T-helper 2 cell treated with Interferon-gamma antibody and Interleukin-4, amounts not matched to agents 100 ng/mL and 5 ng/mL, for 36 hours (primary cell): ENCODE measurements around the gene CAPN8. TPM values are rescaled to one million over a fixed set of nuclear protein-coding genes. Genes with fewer than 3 reads are reported as not detected.
"Not testable (repeated sequence)": the region's sequence is repeated elsewhere in the genome, so short reads cannot be mapped to it uniquely, and the experiment has no call there.

Source experiments
- intact Hi-C: fragments of 100-400 bp; cut with micrococcal nuclease; formaldehyde crosslinking; loops from one replicate; pipeline ENCODE4 v1.15.1; 2023
- total RNA-seq: library from RNA; stranded (reverse); gene quantifications from 2 replicates; pipeline ENCODE4 v1.2.3, GENCODE V29; 2022

CAPN8 gene
- total RNA-seq, 1 donor from 2014 or later: not detected

DNA sequence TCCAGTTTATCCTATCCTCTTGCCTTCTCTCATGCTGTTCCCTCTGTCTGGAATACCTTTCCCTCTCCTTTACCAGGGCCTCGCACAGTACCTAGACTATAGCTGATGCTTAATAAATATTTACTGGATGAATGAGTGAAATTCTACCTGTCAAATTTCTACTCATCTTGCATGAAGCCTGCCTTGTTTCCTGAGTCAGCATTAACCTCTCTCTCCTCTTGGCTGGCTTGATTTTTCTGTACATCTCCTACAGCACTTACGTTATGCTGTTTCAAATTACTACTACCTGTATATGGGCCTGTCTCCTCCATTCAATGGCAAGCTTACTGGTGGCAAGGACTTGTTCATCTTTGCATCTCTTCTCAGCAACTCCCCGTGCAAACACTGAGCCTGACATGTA lies 130.8 kb downstream of the CAPN8 start:
- intact Hi-C loops: loop anchor here (5.0 kb wide), 1 partner anchor 148 kb away; no protein-coding TSS in a partner anchor

DNA sequence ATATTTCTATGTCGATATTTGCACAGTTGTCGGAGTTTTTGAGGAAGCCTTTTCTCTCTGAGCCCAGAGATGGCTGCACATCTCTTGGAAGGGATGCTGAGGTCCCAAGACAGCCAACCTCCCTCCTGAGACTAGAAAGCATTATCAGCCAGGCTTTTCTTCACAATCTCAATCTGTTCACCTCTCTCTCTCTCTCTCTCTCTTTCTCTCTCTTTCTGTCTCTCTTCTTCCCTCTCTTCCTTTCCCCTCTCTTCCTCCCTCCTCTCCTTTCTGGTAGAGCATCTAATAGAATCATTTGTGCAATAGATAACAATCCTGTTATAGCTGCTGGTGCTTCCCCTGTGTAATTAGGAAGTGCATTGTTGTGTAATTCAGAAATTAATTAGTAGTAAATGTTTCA lies 131.8 kb downstream of the CAPN8 start:
- intact Hi-C loops: loop anchor here (5.0 kb wide), 1 partner anchor 149 kb away; no protein-coding TSS in a partner anchor

DNA sequence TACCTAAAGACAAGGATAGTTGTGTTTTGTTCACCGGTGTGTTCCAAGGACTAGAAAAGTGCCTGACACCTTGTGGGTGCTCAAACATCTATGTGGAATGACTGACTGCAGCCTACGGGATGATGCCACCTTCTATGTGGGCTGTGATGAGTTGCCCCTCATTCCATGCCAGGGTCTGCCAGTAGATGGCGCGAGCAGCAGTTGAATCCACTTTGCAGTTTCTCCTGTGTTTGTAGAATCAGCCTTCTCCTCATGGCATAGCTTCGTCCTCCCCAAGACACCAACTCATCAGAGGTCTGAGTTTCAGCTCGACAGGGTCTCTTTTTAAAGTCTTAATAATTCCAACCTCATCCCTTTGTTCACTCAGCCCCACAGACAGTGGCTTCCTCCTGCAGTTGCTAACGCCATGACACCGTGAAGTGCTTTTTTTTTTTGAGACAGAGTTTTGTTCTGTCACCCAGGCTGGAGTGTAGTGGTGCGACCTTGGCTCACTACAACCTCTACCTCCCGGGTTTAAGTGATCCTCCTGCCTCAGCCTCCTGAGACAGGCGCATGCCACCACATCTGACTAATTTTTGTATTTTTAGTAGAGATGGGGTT lies 133.7 kb downstream of the CAPN8 start:
- intact Hi-C loops: loop anchor here (5.0 kb wide), 1 partner anchor 150 kb away; no protein-coding TSS in a partner anchor

DNA sequence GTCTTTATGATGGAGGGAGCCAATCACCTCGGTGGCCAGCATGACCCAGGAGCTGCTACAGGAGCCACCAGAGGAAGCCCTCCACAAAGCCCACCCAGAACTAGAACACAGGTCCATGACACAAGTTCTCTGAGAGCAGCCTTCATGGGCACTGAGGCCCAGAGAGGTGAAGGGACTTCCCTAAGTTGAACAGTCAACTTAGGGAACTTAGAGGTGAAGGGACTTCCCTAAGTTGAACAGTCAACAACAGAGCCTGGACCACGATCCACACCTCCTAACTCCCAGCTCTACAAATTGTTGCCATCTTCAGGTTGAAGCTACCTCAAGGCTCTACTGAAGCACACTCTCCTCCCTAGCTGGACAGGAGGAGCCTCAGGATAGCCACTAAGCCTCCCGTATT lies 139.5 kb downstream of the CAPN8 start:
- intact Hi-C loops: no loop called here

DNA sequence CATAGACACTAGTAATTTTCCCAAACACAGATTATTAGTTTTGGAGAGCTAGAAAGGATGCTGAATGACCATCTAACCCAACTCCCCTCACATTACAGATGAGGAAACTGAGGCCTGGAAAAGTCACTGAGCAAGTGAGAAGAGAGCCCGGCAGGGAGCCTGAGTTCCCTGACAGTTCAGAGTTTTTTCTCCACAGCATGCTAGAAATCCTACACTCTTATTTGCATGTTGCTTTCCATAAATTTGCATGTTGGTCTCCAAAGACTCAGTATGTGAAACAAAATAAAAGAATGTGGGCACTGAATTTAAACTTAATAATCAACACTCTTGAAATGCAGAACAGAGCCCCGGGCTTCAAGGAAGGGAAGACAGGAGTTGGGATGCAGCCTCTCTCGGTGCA lies 140.0 kb downstream of the CAPN8 start:
- intact Hi-C loops: no loop called here

DNA sequence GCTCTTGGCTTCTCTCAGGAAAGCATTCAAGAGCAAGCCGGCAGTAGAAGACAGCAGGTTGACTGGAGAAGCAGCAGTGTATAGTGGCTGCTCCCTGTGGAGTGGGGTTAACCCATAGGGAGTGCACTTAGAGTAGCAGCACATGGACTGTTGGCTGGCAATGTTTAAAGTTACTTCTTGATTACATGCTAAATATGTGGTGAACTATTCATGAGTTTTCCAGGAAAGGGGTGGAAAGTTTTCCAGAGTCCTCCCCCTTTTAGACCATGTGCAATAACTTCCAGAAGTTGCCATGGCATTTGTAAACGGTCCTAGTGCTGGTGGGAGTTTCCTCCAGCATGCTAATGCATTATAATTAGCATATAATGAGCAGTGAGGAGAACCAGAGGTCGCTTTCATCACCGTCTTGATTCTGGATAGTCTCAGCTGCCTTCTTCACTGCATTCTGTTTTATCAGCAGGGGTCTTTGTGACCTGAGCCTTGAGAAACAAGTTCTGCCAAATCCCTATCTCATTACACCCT lies 140.5 kb downstream of the CAPN8 start:
- intact Hi-C loops: no loop called here

DNA sequence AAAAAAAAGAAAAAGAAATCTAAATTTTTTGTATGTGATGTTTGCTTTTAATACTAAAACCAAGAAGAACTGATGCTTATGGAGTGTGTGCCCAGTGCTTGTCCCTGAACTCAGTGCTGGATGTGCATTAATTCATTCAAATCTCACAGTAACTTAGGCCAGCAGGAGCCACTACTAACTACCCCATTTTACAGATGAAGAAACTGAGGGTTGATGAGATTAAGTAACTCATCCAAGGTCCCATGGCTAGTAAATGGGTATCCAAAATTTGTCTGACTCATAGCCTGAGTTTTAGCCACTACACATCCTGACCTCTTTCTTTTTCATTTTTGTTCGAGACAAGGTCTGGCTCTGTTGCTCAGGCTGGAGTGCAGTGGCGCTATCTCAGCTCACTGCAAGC lies 144.4 kb downstream of the CAPN8 start:
- intact Hi-C loops: no loop called here

DNA sequence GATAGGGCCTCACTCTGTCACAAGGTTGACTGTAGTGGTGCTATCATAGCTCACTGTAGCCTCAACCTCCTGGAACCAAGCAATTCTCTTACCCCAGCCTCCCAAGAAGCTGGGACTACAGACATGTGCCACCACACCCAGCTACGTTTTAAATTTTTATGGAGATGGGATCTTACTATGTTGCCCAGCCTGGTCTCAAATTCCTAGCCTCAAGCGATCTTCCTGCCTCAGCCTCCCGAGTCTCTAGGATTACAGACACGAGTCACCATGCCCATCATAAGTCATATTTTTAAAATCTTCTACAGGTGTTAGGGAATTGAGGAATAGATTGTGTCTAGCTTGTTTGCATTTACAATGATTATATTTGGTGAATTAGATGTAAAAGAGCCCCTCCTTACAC lies 145.3 kb downstream of the CAPN8 start:
- intact Hi-C loops: no loop called here

DNA sequence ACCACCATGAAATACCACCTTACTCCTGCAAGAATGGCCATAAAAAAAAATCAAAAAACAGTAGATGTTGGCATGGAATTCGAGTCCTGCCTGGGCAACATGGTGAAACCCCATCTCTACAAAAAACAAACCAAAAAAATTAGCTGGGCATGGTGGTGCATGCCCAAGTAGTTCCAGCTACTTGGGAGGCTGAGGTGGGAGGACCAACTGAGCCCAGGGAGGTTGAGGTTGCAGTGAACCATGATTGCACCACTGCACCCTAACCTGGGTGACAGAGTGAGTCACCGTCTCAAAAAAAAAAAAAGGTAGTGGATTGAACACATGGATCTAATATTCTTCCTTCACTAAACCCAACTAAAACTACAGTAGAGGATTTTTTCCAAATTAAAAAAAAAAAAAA lies 146.4 kb downstream of the CAPN8 start:
- intact Hi-C loops: no loop called here

DNA sequence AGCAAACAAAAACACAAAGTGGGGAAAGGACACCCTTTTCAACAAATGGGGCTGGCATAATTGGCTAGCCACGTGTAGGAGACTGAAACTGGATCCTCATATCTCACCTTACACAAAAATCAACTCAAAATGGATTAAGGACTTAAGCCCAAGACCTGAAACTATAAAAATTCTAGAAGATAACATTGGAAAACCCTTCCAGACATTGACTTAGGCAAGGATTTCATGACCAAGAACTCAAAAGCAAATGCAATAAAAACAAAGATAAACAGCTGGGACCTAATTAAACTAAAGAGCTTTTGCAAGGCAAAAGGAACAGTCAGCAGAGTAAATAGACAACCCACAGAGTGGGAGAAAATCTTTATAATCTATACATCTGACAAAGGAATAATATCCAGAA lies 146.9 kb downstream of the CAPN8 start:
- intact Hi-C loops: not testable (repeated sequence)

DNA sequence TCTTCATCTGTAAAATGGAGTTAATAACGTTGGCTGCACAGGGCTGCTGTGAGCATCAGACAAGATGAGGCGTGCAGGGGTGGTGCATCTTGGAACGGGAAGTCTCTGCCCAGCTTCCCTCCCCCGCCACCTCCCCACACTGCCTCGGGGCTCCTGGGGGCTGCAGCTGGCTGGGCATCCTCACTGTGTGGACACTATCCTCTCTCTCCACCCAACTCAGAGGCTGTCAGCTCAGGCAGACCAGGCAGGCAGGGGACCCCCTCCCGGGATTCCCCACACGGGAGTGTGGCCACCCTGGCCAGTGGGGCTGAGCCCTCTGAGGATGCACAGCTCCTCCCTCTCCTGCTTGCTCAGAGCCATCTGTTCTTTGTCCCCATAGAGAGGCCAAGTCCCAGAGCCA lies 149.6 kb downstream of the CAPN8 start:
- intact Hi-C loops: no loop called here

DNA sequence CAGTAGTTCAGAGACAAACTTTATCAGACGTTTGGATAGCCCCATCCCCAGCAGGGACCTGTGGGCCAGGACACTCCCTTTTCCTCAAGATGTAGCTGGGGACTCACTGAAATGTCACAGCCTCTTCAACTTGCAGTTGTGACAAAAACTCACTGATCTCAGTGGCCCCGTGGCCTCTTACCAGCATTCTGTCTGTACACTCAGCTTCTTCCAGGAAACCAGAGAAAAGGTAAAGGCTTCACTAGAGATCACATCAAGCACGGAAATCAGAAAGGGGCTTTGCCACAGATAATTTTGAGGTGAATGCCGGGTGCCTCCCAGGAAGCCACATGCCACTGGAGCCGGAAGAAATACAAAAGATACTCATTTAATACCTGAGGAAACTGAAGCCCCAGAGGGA lies 150.1 kb downstream of the CAPN8 start:
- intact Hi-C loops: no loop called here

DNA sequence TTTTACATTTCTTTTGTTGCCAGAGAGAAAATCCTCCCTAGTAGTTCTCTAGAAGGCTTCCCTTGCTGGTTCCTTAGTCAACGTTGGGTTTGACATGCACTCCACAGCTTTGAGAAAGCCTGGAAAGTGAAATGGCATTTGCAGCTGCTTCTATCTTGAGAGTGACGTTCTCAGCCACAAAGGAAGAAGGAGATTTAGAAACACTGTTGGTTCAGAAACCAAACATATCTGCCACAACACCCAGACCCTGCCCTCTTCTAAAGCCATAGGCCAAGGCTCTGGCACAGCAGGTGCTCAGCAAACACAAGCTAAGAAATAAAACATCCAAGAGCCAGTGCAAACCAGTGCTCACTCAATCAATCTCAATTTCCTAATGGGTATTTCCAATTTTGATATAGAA lies 150.9 kb downstream of the CAPN8 start:
- intact Hi-C loops: no loop called here

DNA sequence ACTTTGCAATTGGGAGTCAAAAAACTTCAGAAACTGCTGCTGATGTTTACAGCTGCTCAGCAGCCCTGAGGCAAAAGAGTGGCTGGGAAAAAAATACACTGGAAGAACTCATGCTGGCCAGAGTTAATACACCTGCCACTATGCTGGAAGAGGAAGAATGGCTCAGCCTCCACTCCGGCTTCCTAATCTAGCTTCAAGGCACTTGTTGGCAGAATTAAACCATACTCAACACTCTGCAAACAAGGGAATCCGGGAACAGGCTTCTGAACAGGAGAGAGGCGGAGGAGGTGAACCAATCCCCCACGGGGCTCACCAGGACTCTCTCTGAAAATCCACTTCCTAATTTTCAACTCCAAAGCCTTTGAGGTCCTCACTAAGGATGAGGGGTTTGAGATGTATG lies 152.2 kb downstream of the CAPN8 start:
- intact Hi-C loops: no loop called here

DNA sequence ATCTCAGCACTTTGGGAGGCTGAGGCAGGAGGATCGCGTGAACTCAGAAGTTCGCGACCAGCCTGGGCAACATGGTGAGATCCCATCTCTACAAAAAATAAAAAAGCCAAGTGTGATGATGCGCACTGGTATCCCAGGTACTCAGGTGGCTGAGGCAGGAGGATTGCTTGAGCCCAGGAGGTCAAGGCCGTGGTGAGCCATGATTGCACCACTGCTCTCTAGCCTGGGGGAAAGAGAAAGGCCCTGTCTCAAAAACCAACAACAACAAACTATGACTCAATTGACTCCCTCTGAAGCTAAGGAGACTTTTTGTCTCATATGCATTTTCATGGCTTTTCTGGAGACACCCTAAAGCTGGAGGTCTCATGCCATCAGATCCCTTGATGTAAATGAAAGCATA lies 153.4 kb downstream of the CAPN8 start:
- intact Hi-C loops: no loop called here

DNA sequence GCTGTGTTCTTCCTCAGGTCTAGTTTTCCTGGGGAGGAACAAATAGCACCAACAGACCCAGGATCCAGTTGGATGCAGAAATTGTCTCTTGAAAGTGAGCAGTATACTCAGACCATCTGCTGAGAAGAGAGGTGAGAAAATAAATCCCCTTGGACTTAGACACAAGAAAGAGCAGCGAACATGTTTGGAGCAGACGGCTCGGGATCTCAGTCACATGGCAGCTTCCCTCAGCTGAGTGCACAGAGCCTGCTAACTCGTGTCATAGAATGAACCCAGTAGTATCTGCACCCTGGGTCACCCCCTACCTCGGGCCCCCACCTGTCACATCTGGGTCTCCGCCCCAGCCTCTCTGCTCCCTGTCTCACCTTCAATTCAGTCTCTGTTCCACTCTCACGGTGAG lies 156.7 kb downstream of the CAPN8 start:
- intact Hi-C loops: no loop called here

DNA sequence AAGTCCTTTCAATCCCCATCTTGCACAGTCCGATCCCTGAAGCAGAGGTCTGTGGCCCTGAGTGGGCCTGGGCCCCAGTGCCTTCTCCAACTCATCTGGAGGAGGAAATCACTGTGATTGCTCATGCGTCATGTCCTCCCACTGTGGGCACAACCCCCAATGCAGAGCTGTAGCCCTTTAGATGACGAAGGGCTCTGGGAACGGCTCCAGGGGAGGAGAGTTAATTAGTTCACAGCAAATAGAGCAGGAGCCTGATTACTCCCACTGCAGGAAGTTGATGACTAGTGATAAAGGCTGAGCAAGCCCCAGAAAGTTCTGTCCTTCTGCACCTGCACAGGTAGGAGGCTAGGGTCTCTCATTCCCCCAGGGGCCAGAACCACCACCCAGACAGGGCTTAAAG lies 160.8 kb downstream of the CAPN8 start:
- intact Hi-C loops: no loop called here

DNA sequence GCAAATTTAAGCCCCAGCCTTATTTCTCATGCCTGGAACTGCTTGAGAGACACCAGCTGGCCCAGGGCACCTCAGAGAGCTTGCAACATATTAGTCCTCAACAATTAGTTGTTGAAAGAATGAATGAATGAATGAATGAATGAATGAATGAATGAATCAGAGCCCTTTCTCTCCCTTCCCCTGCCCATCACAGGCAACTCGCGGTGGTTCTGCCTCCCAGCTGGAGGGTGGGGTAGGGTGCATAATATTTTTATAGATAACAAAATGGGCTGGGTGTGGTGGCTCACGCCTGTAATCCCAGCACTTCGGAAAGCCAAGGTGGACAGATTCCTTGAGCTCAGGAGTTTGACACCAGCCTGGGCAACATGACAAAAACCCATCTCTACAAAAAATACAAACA lies 162.2 kb downstream of the CAPN8 start:
- intact Hi-C loops: no loop called here

DNA sequence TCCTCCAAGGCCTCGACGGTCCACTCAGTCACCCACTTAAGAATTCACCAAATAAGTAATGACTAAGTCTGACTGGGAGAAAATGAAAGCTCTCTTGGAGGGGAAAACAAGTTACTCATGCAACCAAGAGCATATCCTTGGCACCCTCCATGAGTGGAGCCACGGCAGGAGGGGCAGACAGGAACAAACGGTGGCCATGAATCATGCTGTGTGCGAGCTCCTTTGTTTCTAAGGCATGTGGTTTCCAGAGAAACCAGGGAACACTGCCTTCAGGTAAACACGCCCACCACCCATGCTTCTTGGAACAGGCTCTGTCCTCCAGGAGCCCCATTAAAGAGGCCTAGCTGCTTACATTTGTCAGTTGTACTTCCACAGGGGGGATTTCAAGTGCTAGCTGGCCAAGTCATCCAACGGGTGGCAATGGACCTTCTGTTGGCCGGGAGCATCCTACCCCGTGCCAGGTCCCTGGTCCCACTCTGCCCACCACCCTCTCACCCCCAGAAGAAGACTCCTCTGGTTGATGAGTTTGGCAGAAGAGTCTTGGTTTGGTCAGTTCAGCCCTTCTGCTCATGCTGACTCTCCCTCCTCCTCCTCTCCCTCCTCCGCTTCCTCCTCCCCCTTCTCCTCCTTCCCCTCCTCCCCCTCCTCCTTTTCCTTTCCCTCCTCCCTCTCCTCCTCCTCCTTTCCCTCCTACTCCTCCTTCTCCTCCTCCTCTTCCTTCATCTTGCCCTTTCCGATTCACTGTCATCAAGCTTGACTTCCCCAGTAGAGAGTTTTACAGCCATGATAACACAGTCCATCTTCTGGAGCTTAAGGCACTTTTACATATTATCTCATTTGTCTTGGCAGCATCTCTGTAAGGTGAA lies 164.7 kb downstream of the CAPN8 start:
- intact Hi-C loops: no loop called here

DNA sequence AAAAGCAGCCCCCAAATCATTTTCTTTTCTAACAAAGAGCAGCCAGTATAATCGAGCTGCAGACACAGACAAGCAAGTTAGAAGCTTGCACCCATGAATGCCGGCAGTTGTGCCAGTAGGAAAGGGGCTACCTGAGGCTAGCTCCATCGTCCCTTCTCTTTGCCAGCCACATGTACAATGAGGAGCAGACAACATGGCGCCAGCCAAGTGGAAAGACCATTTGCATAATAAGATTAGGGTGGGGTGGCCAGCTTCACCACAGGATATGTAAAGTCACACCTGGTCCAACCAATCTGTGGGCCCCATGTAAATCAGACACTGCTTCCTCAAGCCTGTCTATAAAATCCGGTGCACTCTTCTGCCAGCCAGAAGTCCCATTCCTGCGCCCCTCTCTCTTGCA lies 168.6 kb downstream of the CAPN8 start:
- intact Hi-C loops: no loop called here

DNA sequence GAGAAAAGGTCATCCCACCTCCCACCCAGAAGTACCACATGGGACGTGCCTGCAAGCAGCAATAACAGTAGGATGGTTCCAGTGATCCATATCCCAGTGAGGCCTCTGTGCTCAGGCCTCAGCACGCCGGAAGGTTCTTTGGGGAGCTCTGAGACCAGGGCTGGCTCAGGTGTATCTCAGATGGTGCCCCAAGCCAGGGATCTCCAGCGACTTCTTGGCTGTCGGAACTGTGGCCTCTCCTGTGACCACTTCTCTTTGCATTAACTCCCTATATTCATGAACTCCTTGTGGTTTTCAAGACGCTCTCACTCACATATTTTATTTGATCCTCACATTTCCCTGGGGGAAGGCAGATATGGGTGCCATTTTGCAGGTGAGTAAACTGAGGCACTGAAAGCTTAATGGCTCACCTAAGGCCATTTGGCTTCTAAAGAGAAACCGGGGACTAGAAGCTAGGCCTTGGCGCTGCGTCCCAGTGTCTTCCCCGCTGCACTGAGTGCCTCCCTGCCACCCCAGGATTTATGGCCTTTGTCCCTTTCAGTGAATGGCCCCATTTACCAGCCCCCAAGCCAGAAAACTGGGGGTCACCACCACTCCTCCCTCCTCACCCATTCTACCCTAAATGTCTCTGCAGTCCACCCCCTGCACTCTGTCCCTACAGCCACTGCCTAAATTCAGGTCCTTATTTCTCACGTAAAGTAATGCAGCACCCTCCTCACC lies 170.4 kb downstream of the CAPN8 start:
- intact Hi-C loops: no loop called here

DNA sequence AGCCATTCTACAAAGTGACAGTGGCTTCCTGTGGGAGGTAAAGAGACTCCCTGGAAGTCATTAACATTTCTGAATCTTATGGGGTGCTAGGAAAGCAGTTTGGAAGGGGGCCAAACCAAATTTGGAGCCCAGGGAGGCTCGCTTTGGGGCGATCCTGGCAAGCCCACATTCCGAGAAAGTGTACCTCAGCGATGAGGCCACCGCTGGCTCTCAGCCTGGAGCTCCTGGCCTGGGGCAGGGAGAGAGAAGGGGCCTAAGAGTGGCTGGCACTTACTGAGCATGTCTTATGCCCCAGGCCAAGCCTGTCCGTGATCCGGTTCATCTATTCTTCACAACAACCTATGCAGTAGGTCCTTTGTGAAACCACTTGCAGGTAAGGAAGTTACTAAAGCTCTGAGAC lies 173.5 kb downstream of the CAPN8 start:
- intact Hi-C loops: no loop called here
